Measurements from ENCODE around the gene TBCD.

GRCh38 chr17:82909322-82909904 lies 157.5 kb downstream of the TBCD start:
- TF ChIP-seq, protein P1, sequence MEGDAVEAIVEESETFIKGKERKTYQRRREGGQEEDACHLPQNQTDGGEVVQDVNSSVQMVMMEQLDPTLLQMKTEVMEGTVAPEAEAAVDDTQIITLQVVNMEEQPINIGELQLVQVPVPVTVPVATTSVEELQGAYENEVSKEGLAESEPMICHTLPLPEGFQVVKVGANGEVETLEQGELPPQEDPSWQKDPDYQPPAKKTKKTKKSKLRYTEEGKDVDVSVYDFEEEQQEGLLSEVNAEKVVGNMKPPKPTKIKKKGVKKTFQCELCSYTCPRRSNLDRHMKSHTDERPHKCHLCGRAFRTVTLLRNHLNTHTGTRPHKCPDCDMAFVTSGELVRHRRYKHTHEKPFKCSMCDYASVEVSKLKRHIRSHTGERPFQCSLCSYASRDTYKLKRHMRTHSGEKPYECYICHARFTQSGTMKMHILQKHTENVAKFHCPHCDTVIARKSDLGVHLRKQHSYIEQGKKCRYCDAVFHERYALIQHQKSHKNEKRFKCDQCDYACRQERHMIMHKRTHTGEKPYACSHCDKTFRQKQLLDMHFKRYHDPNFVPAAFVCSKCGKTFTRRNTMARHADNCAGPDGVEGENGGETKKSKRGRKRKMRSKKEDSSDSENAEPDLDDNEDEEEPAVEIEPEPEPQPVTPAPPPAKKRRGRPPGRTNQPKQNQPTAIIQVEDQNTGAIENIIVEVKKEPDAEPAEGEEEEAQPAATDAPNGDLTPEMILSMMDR (IDR thresholded peaks at IDR 0.05) = no peak
- no peak for TF ChIP-seq ZFX (IDR thresholded peaks at IDR 0.05; ENCODE audit: borderline replicate concordance)

All from 22Rv1 (cell line).